HUES48 (cell line): ENCODE measurements around the gene CCR2.
"Not testable (repeated sequence)": the region's sequence is repeated elsewhere in the genome, so short reads cannot be mapped to it uniquely, and the experiment has no call there.

Experiments
- H3K27ac ChIP-seq: one replicate; pipeline ENCODE4 v1.7.0; 2013; ENCODE audit warnings: low read depth, low read length, inconsistent platforms
- H3K27me3 ChIP-seq: 2 replicates; pipeline ENCODE4 v1.6.1; 2013; ENCODE audit warnings: mild to moderate bottlenecking, low read length; ENCODE audit not compliant: control insufficient read depth, insufficient read depth
- H3K36me3 ChIP-seq: 2 replicates; pipeline ENCODE4 v1.6.1; 2013; ENCODE audit warnings: low read length; ENCODE audit not compliant: control insufficient read depth, insufficient read depth
- H3K4me1 ChIP-seq: 2 replicates; pipeline ENCODE4 v1.6.1; 2013; ENCODE audit warnings: mild to moderate bottlenecking, low read length; ENCODE audit not compliant: control insufficient read depth, insufficient read depth
- H3K4me3 ChIP-seq: 2 replicates; pipeline ENCODE4 v1.5.1; 2013; ENCODE audit warnings: mild to moderate bottlenecking, low read depth, low read length
- H3K9ac ChIP-seq: 2 replicates; pipeline ENCODE4 v1.6.1; 2013; ENCODE audit warnings: mild to moderate bottlenecking, low read depth, low read length, moderate library complexity
- H3K9me3 ChIP-seq: 2 replicates; pipeline ENCODE4 v1.6.1; 2013; ENCODE audit warnings: low read length; ENCODE audit not compliant: control insufficient read depth, insufficient read depth

The CCR2 gene

DNA sequence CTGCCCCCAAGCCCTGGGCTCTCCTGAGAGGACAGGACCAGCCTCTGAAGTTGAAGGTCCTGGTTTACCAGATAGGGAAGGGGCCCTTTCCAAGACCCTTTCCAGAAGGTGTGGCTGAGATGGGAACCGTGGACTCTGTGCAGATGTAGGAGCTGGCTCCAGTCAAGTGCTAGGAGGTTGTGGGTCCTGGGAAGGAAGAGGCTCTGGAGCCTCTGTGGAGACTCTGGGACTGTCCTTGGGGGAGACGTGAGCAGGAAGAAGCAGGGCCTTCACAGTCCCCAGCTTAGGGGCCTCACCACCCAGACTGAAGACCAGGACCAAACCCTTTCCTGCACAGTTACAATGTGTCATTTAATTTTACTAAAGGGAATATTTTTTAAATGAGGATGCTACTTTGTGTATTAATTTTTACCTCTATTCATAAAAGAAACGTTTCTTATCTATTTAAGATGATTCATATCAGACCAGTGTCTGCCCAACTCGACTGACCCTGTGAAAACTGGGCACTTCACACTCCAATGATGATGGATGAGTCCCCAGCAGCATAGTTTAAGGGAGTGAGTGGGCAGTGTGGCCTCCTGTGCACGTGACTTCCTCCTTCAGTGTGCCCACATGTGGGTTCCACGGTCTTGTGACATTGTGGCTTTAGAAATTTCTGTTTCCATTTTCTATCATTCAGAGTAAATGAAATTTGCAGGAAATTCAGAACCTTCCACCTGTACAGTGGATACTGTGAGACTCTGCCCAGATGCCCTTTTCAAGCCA lies 42.0 kb downstream of the CCR2 start:
- no peak overlapping the region for H3K27ac ChIP-seq

DNA sequence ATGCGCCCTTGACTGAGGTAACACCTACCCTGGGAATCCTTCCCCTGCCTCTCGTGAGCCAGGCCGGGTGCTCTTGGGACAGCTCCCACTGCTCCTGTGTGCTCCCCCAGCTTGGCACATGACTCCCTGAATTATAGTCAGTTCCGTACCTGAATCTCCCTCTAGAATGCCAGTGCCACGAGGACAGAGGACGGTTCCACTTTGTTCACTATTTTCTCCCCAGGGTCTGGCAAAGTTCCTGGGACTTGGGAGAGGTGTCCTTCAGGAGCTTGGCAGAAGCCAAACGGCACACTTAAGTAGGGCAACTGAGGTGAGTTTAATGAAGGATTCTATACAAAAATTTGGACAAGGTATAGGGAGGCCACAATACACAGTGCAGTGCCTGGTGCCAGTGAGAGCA lies 43.2 kb downstream of the CCR2 start:
- Histone ChIP-seq H3K9ac (no peak overlapping the region), H3K4me1 (peaks cover 8% of the 10 kb centered on the region; the same call in 1 of the 2 replicates), H3K27ac (no peak overlapping the region), H3K27me3 (no peaks in the 10 kb centered on the region), H3K36me3 (no peaks in the 10 kb centered on the region), H3K9me3 (no peaks in the 10 kb centered on the region), H3K4me3 (no peak overlapping the region)

More for the DNA sequence above, 42.0 kb downstream of the CCR2 start:
- Histone ChIP-seq H3K27me3 (no peaks in the 10 kb centered on the region), H3K4me3 (no peak overlapping the region), H3K9me3 (no peaks in the 10 kb centered on the region), H3K4me1 (peaks cover 8% of the 10 kb centered on the region; the same call in 1 of the 2 replicates), H3K36me3 (no peaks in the 10 kb centered on the region), H3K9ac (no peak overlapping the region)

DNA sequence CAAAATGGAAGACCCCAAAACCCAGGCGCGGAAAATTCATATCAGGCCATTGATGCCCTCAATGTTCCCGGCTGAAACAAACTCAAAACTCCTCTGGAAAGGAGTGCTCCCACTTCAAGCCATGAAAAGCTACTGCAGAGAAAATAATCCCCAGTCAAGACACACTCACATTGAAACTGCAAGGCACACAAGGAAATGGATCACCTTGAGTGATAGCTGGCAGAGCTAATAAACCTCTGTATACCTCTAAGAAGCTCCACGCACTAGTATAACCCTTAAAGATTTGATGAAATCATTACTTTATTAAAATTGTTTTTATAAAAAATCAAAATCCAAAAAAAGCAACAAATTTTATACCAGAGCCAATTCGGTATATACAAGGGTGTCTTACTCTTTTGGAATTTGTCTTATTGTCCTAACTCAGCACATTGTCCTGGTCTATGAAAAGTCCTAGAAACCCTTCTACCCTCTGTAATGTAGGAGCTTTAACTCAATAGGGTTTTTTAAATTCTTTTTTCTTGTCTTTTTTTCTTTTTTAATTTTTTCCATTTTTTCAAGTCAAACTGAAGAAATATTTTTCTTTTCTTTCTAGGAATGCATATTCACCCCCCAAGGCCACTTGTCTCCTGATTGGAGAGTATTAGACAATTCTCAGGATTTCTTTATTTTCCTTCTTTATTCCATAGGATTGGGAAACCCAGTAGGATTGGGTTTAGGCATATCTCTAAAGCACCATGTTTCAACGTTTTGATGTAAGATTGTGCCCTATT lies 44.5 kb downstream of the CCR2 start:
- Histone ChIP-seq H3K4me1 (peaks cover 8% of the 10 kb centered on the region; the same call in 1 of the 2 replicates), H3K27me3 (no peaks in the 10 kb centered on the region), H3K9ac (no peak overlapping the region), H3K4me3 (no peak overlapping the region), H3K9me3 (no peaks in the 10 kb centered on the region), H3K27ac (no peak overlapping the region), H3K36me3 (no peaks in the 10 kb centered on the region)

DNA sequence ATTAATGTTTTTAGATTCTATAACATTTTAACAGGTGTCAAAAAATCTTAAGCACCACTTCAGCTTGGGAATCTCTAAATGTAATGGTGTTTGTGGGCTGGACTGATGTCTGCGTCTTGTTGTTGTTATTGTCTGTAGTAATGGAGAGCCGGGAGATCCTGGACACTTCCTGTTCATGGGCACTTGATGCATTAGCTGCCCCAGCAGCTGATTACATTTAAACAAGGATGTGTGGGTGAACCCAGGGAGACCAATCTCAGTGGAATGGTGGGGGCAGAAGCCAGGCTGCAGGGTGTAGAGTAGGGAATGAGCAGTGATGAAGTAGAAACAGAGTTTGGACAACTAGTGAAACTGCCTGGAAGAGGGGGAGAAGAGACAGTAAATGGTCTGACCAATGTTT lies 45.2 kb downstream of the CCR2 start:
- H3K4me1 ChIP-seq, result peaks cover under 1% of the 10 kb centered on the region; the same call in 1 of the 2 replicates
- H3K27ac ChIP-seq, result no peak overlapping the region
- H3K4me3 ChIP-seq, result no peak overlapping the region

DNA sequence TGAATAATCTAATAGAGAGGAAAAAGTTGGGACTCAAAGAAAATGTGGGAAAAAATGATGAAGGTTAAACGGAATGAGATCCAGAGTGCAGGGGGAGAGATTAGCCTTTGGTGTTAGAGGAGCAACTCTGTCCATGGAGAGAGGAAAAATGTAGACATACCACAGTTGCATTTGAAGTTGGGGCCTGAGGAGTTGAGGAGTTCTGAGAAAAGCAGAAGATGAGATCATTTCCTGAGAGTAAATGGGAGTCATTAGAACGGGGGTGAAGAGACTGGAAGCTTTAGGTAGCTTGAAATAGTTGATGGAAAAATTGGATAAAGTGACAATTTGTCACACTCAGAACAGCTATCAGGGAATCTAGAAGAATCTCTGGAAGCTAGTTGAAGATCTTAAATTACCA lies 45.6 kb downstream of the CCR2 start:
- H3K9me3 ChIP-seq, result no peaks in the 10 kb centered on the region
- H3K4me1 ChIP-seq, result no peaks in the 10 kb centered on the region
- no peak overlapping the region for H3K9ac ChIP-seq
- H3K36me3 ChIP-seq, result no peaks in the 10 kb centered on the region
- no peaks in the 10 kb centered on the region for H3K27me3 ChIP-seq
- no peak overlapping the region for H3K27ac ChIP-seq
- H3K4me3 ChIP-seq, result no peak overlapping the region

More for the DNA sequence above, 45.2 kb downstream of the CCR2 start:
- H3K36me3 ChIP-seq, result no peaks in the 10 kb centered on the region
- no peaks in the 10 kb centered on the region for H3K27me3 ChIP-seq
- H3K9me3 ChIP-seq, result no peaks in the 10 kb centered on the region
- no peak overlapping the region for H3K9ac ChIP-seq

DNA sequence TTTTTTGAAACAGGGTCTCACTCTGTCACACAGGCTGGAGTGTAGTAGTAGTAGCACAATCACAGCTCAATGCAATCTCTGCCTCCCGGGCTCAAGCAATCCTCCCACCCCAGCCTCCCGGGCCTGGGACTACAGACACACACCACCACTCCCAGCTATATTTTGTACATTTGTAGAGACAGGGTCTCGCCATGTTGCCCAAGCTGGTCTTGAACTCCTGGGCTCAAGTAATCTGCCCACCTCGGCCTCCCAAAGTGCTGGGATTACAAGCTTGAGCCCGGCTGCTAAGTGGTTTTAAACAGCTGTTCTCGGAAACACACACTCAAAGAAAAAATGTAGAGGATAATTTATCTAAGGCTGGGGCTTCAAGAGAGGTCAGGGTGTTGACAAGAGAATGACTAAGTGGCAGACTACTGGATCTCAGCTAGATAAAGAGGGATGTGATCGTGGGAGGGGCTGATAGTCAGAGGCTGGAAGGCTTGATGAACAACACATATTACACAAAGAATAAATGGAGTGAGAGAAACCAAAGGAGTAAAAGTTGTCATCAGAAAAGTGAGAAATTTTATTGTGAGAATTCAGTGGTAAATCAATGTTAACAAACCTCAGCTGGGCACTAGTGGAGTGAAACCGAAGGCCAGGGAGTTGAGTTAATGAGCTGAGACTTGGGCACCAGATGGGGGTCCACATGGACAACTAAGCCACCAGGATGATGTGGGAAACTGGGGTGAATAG lies 46.3 kb downstream of the CCR2 start:
- H3K9me3 ChIP-seq, result no peaks in the 10 kb centered on the region
- H3K4me1 ChIP-seq, result no peaks in the 10 kb centered on the region
- H3K9ac ChIP-seq, result no peak overlapping the region
- H3K36me3 ChIP-seq, result no peaks in the 10 kb centered on the region
- H3K27me3 ChIP-seq, result no peaks in the 10 kb centered on the region
- H3K4me3 ChIP-seq, result no peak overlapping the region
- H3K27ac ChIP-seq, result no peak overlapping the region

DNA sequence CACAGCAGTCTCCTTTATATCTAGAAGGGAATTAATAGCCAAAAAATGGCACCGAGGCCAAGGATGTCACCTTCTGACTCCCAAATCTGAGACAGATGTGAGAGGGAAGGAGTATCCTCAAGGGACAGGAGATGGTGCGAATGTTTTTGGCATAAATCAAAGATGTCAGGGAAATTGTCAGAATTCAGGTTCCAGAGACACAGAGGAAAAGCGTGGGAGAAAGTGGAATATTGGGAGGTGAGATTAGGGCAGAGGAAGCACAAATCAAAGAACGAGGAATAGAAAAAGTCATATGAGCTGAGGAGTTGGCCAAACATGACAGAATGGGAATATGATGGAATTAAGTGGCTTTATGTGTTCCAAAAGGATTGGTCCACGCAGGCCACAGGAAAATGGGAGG lies 46.9 kb downstream of the CCR2 start:
- Histone ChIP-seq H3K9ac (no peak overlapping the region), H3K4me3 (no peak overlapping the region), H3K36me3 (no peaks in the 10 kb centered on the region), H3K27me3 (no peaks in the 10 kb centered on the region), H3K4me1 (no peaks in the 10 kb centered on the region), H3K27ac (no peak overlapping the region), H3K9me3 (no peaks in the 10 kb centered on the region)

DNA sequence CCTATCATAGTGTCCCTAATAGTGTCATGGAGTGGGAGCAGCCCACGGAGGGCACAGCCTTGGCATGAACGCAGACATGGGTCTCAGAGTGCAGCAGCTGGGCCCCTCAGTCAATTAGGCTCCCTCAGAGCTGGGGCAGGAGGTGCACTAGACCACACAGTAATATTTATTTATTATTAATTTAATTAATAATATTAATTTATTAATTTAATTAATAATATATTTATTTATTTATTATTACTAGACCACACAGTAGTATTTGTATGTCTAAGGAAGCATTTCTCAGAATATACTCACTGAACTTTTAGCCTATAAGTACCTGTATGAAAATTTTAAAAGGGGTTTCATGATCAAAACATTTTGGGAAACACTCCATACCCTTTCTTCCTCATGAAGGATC lies 47.7 kb downstream of the CCR2 start:
- H3K36me3 ChIP-seq, result no peaks in the 10 kb centered on the region
- no peak overlapping the region for H3K4me3 ChIP-seq
- H3K4me1 ChIP-seq, result no peaks in the 10 kb centered on the region
- H3K27ac ChIP-seq, result no peak overlapping the region
- no peaks in the 10 kb centered on the region for H3K27me3 ChIP-seq
- no peak overlapping the region for H3K9ac ChIP-seq
- H3K9me3 ChIP-seq, result no peaks in the 10 kb centered on the region

DNA sequence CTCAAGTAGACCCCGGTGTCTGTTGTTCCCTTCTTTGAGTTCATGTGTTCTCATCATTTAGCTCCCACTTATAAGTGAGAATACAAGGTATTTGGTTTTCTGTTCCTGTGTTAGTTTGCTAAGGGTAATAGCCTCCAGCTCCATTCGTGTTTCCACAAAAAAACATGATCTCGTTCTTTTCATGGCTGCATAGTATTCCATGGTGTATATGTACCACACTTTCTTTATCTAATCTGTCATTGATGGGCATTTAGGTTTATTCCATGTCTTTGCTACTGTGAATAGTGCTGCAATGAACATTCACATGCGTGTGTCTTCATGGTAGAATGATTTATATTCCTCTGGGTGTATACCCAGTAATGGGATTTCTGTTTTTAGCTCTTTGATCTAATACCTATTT lies 49.0 kb downstream of the CCR2 start:
- not testable (repeated sequence) for H3K9me3 ChIP-seq, H3K4me1 ChIP-seq, H3K27ac ChIP-seq, H3K36me3 ChIP-seq, H3K9ac ChIP-seq, H3K4me3 ChIP-seq, H3K27me3 ChIP-seq

DNA sequence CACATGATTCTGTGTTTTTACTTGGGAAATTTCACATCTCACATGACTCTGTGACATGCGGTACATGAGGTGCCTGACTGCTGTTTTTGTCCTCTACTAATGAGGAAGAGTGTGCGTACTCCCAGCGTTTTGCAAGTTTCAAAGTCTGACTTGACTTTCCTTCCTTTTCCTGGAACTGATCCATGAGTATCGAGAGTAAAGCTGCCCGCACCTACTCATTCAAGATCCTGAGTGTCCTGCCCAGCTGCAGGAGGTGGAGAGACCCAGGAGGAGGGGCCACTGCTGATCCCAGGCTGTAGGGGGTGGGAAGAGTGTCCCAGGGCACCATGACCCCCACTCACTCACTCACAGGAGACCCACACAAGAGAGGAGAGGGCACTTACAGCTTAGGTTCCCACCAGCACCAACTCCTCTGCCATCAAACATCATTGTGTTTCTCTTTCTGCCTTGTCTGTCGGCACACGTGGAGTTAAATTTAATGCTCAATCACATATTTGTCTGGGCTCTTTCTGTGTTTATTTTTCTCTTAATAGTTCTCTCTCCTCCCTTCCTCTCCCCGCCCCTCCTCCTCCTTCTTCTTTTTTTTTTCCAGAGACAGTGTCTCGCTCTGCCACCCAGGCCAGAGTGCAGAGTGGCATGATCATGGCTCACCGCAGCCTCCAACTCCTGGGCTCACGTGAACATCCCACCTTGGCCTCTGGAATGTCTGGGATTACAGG lies 51.5 kb downstream of the CCR2 start:
- Histone ChIP-seq H3K9ac (no peak overlapping the region), H3K27ac (no peak overlapping the region), H3K4me3 (no peak overlapping the region), H3K4me1 (no peaks in the 10 kb centered on the region), H3K9me3 (no peaks in the 10 kb centered on the region), H3K27me3 (no peaks in the 10 kb centered on the region), H3K36me3 (no peaks in the 10 kb centered on the region)
